Caco-2 (cell line): Measurements from ENCODE around the gene MYO7B. TPM values are rescaled to one million over a fixed set of nuclear protein-coding genes. Genes with fewer than 3 reads are reported as not detected.

Source experiments
- BruUV-seq: library from RNA; stranded (reverse); fragments of 400-500 nt; replicated peaks from 2 replicates; lab custom pipeline; 2021; lab: Mats Ljungman, UMichigan
- CTCF ChIA-PET: fragments of 300-600 bp; sonication (Branson Sonifier 250); formaldehyde crosslinking; loops from one replicate; lab custom pipeline; 2022; ENCODE audit warnings: antibody characterized with exemption; lab: Charles Lee
- POLR2A ChIA-PET: fragments of 300-600 bp; sonication (Branson Sonifier 250); formaldehyde crosslinking; loops from one replicate; lab custom pipeline; 2022; ENCODE audit warnings: antibody characterized with exemption; lab: Charles Lee
- DNase-seq, 2 experiments: peaks; one replicate each; pipeline versions ENCODE4 v3.0.0 to v3.0.0-alpha.2; 2020 to 2022
- H3K27me3 ChIP-seq: replicated peaks from 2 replicates; pipeline ENCODE4 v1.6.0; 2011; ENCODE audit warnings: low read length; ENCODE audit not compliant: control insufficient read depth, insufficient read depth
- H3K36me3 ChIP-seq: 2 replicates; pipeline ENCODE4 v1.5.1; 2011; ENCODE audit warnings: low read length; ENCODE audit not compliant: control insufficient read depth, insufficient read depth
- H3K4me1 ChIP-seq: fragments of 250-450 bp; sonication (Bioruptor Pico); 2 replicates; pipeline ENCODE4 v1.5.1; 2020; ENCODE audit warnings: mild to moderate bottlenecking
- H3K4me3 ChIP-seq: 2 replicates; pipeline ENCODE4 v1.5.1; 2011; ENCODE audit warnings: low read depth, mild to moderate bottlenecking, control low read depth, low read length
- H3K9me3 ChIP-seq: fragments of 250-450 bp; sonication (Bioruptor Pico); 2 replicates; pipeline ENCODE4 v1.5.1; 2020; ENCODE audit warnings: mild to moderate bottlenecking, moderate library complexity
- H3K27ac Mint-ChIP-seq: one replicate; pipeline ENCODE4 v1.8.0; 2022; ENCODE audit warnings: mixed read lengths; ENCODE audit not compliant: unreplicated experiment
- H3K27me3 Mint-ChIP-seq: one replicate; pipeline ENCODE4 v1.8.0; 2022; ENCODE audit warnings: mixed read lengths; ENCODE audit not compliant: insufficient read depth, unreplicated experiment
- H3K36me3 Mint-ChIP-seq: one replicate; pipeline ENCODE4 v1.8.0; 2022; ENCODE audit warnings: mild to moderate bottlenecking, mixed read lengths; ENCODE audit not compliant: insufficient read depth, unreplicated experiment
- H3K4me1 Mint-ChIP-seq: one replicate; pipeline ENCODE4 v1.8.0; 2022; ENCODE audit warnings: low read depth, mixed read lengths; ENCODE audit not compliant: unreplicated experiment
- H3K4me3 Mint-ChIP-seq: one replicate; pipeline ENCODE4 v1.8.0; 2022; ENCODE audit warnings: mild to moderate bottlenecking, moderate library complexity, mixed read lengths; ENCODE audit not compliant: unreplicated experiment
- H3K9me3 Mint-ChIP-seq: one replicate; pipeline ENCODE4 v1.8.0; 2022; ENCODE audit warnings: mixed read lengths; ENCODE audit not compliant: unreplicated experiment
- CTCF ChIP-seq, 2 experiments: fragments of 200-600 bp in 1 of 2; IDR thresholded peaks; 1 replicate in 1 of 2; 2 replicates in 1 of 2; pipeline versions ENCODE4 v1.5.1 to v1.8.0; 2011 to 2022; ENCODE audit warnings: antibody characterized with exemption in 1 of 2, control low read depth in 1 of 2, inconsistent platforms in 1 of 2, low read depth in 1 of 2, low read length in 1 of 2, mild to moderate bottlenecking in 1 of 2, moderate library complexity in 1 of 2; ENCODE audit not compliant: insufficient read depth in 1 of 2, severe bottlenecking in 1 of 2, unreplicated experiment in 1 of 2
- intact Hi-C: fragments of 100-400 bp; cut with micrococcal nuclease; formaldehyde crosslinking; loops from one replicate; pipeline ENCODE4 v1.10.0; 2022; ENCODE audit not compliant: unreplicated experiment
- total RNA-seq: library from RNA; stranded (reverse); gene quantifications from 2 replicates; pipeline ENCODE4 v1.2.3, GENCODE V29; 2022

MYO7B gene
- total RNA-seq, 1 experiment from 2014 or later, result 0.27 TPM

GRCh38 chr2:127575185-127575765, 39.8 kb downstream of the MYO7B start:
- no peaks in the 10 kb centered on the region for H3K27me3 ChIP-seq
- Mint-ChIP-seq H3K36me3 (no peaks in the 10 kb centered on the region), H3K27me3 (peaks cover 3% of the 10 kb centered on the region), H3K27ac (no peak overlapping the region), H3K4me3 (no peak overlapping the region), H3K9me3 (no peaks in the 10 kb centered on the region), H3K4me1 (no peaks in the 10 kb centered on the region)
- H3K4me3 ChIP-seq, result no peak overlapping the region
- no peaks in the 10 kb centered on the region for H3K4me1 ChIP-seq
- intact Hi-C loops, result no loop called here
- ChIA-PET POLR2A (interaction anchor here (1.4 kb wide), 1 partner anchor 49 kb away, joined by 3 read pairs; the partner anchor contains the start of gene IWS1), CTCF (no interaction called here)
- H3K9me3 ChIP-seq, result no peaks in the 10 kb centered on the region
- no peak for TF ChIP-seq CTCF (IDR thresholded peaks at IDR 0.05; ENCODE audit: insufficient read depth in 1 of 2, low read depth in 1 of 2, low read length in 1 of 2, severe bottlenecking in 1 of 2, unreplicated experiment in 1 of 2)
- no peak for DNase-seq
- no TSS peak for BruUV-seq
- H3K36me3 ChIP-seq, result no peaks in the 10 kb centered on the region

- H3K4me1 ChIP-seq, result no peaks in the 10 kb centered on the region
- Mint-ChIP-seq H3K4me1 (no peaks in the 10 kb centered on the region), H3K27ac (no peak overlapping the region), H3K27me3 (peaks cover 3% of the 10 kb centered on the region), H3K9me3 (no peaks in the 10 kb centered on the region), H3K4me3 (no peak overlapping the region), H3K36me3 (no peaks in the 10 kb centered on the region)
- CTCF ChIA-PET, result no interaction called here
- no peak overlapping the region for H3K4me3 ChIP-seq
- no peaks in the 10 kb centered on the region for H3K9me3 ChIP-seq
- H3K36me3 ChIP-seq, result no peaks in the 10 kb centered on the region
- POLR2A ChIA-PET, result interaction anchor here (1.4 kb wide), 1 partner anchor 49 kb away, joined by 3 read pairs; the partner anchor contains the start of gene IWS1
- intact Hi-C loops, result no loop called here
- no peak for DNase-seq
- no peaks in the 10 kb centered on the region for H3K27me3 ChIP-seq
- no TSS peak for BruUV-seq
- TF ChIP-seq CTCF (IDR thresholded peaks at IDR 0.05; ENCODE audit: insufficient read depth in 1 of 2, low read depth in 1 of 2, low read length in 1 of 2, severe bottlenecking in 1 of 2, unreplicated experiment in 1 of 2), result no peak
Measured at GRCh38 chr2:127575941-127576432, 40.5 kb downstream of the MYO7B start.

GRCh38 chr2:127576433-127577207, 41.1 kb downstream of the MYO7B start:
- H3K9me3 Mint-ChIP-seq, result no peaks in the 10 kb centered on the region
- H3K27me3 ChIP-seq, result no peaks in the 10 kb centered on the region
- TF ChIP-seq CTCF (IDR thresholded peaks at IDR 0.05; ENCODE audit: insufficient read depth in 1 of 2, low read depth in 1 of 2, low read length in 1 of 2, severe bottlenecking in 1 of 2, unreplicated experiment in 1 of 2), result no peak
- no peaks in the 10 kb centered on the region for H3K4me1 Mint-ChIP-seq
- peak in 1 of 2 experiments; percentile 26 for DNase-seq
- H3K4me1 ChIP-seq, result no peaks in the 10 kb centered on the region
- H3K4me3 ChIP-seq, result no peak overlapping the region
- H3K4me3 Mint-ChIP-seq, result no peak overlapping the region
- intact Hi-C loops, result no loop called here
- ChIA-PET POLR2A (no interaction called here), CTCF (no interaction called here)
- no peak overlapping the region for H3K27ac Mint-ChIP-seq
- H3K27me3 Mint-ChIP-seq, result peaks cover 3% of the 10 kb centered on the region
- H3K9me3 ChIP-seq, result no peaks in the 10 kb centered on the region
- H3K36me3 ChIP-seq, result no peaks in the 10 kb centered on the region
- BruUV-seq, result no TSS peak
- no peaks in the 10 kb centered on the region for H3K36me3 Mint-ChIP-seq
